ENCODE data around the gene C3orf20.

DNA sequence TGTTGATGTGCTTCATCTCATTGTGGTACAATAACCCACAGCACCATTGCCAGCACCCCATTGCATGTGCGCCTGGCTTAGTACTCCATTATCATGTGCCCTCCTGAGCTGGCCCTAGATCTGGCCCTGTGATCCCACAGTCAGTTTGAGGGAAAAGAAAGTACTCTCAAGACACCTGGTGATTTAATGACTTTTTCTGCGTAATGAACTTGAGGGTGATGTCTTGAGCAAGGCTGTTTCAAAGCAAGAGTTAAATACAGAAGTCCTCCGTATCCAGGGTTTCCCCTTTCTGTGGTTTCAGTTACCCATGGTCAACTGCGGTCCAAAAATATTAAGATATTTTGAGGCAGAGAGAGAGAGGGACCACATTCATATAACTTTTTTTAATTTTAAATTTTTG is 16.3 kb downstream of the C3orf20 start:
- TF ChIP-seq, protein P1, sequence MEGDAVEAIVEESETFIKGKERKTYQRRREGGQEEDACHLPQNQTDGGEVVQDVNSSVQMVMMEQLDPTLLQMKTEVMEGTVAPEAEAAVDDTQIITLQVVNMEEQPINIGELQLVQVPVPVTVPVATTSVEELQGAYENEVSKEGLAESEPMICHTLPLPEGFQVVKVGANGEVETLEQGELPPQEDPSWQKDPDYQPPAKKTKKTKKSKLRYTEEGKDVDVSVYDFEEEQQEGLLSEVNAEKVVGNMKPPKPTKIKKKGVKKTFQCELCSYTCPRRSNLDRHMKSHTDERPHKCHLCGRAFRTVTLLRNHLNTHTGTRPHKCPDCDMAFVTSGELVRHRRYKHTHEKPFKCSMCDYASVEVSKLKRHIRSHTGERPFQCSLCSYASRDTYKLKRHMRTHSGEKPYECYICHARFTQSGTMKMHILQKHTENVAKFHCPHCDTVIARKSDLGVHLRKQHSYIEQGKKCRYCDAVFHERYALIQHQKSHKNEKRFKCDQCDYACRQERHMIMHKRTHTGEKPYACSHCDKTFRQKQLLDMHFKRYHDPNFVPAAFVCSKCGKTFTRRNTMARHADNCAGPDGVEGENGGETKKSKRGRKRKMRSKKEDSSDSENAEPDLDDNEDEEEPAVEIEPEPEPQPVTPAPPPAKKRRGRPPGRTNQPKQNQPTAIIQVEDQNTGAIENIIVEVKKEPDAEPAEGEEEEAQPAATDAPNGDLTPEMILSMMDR (conservative IDR thresholded peaks at IDR 0.05; ENCODE audit: low read depth in 2 of 2), result no peak
- TF ChIP-seq POLR2AphosphoS5 (IDR thresholded peaks at IDR 0.05; ENCODE audit: low read depth) (no peak), EZH2 (IDR thresholded peaks at IDR 0.05; ENCODE audit: low read depth, unreplicated experiment) (no peak), EZH2phosphoT487 (IDR thresholded peaks at IDR 0.05; ENCODE audit: unreplicated experiment) (no peak), ZNF114 (CRISPR knock-in tag; IDR thresholded peaks at IDR 0.05) (no peak)
- TF ChIP-seq, protein P2, sequence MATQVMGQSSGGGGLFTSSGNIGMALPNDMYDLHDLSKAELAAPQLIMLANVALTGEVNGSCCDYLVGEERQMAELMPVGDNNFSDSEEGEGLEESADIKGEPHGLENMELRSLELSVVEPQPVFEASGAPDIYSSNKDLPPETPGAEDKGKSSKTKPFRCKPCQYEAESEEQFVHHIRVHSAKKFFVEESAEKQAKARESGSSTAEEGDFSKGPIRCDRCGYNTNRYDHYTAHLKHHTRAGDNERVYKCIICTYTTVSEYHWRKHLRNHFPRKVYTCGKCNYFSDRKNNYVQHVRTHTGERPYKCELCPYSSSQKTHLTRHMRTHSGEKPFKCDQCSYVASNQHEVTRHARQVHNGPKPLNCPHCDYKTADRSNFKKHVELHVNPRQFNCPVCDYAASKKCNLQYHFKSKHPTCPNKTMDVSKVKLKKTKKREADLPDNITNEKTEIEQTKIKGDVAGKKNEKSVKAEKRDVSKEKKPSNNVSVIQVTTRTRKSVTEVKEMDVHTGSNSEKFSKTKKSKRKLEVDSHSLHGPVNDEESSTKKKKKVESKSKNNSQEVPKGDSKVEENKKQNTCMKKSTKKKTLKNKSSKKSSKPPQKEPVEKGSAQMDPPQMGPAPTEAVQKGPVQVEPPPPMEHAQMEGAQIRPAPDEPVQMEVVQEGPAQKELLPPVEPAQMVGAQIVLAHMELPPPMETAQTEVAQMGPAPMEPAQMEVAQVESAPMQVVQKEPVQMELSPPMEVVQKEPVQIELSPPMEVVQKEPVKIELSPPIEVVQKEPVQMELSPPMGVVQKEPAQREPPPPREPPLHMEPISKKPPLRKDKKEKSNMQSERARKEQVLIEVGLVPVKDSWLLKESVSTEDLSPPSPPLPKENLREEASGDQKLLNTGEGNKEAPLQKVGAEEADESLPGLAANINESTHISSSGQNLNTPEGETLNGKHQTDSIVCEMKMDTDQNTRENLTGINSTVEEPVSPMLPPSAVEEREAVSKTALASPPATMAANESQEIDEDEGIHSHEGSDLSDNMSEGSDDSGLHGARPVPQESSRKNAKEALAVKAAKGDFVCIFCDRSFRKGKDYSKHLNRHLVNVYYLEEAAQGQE (IDR thresholded peaks at IDR 0.05; ENCODE audit: unreplicated experiment), result no peak
- TF ChIP-seq, protein P3, sequence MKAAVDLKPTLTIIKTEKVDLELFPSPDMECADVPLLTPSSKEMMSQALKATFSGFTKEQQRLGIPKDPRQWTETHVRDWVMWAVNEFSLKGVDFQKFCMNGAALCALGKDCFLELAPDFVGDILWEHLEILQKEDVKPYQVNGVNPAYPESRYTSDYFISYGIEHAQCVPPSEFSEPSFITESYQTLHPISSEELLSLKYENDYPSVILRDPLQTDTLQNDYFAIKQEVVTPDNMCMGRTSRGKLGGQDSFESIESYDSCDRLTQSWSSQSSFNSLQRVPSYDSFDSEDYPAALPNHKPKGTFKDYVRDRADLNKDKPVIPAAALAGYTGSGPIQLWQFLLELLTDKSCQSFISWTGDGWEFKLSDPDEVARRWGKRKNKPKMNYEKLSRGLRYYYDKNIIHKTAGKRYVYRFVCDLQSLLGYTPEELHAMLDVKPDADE (IDR thresholded peaks at IDR 0.05), result no peak
